ENCODE measurements around the gene CNEP1R1. TPM values are rescaled to one million over a fixed set of nuclear protein-coding genes. Genes with fewer than 3 reads are reported as not detected.

CNEP1R1 gene
- total and polyA plus RNA-seq, 3 donors from 2014 or later = 39.7 to 64.1 (median 51.5) TPM

- Histone ChIP-seq H3K27ac (no peak overlapping the region), H3K27me3 (no peaks in the 10 kb centered on the region), H3K9me3 (no peaks in the 10 kb centered on the region), H3K4me1 (no peaks in the 10 kb centered on the region), H3K36me3 (ENCODE audit: low read depth, missing control alignments) (no peaks in the 10 kb centered on the region), H3K4me3 (no peak overlapping the region)
- intact Hi-C loops (cut with DNase I; ENCODE audit: low total_unique reads) = no loop called here
- DNase-seq = no peak
- whole genome bisulfite sequencing, 2 donors = 58 to 76% methylated on average over 17 of the region's 17 CpGs
- TF ChIP-seq POLR2A (IDR thresholded peaks at IDR 0.05) (no peak), CTCF (IDR thresholded peaks at IDR 0.05) (no peak)
Observed at GRCh38 chr16:49986351-49987124, 38.5 kb upstream of the CNEP1R1 start.

- intact Hi-C loops (cut with DNase I; ENCODE audit: low total_unique reads) = no loop called here
Observed at GRCh38 chr16:49987381-49987780, 37.6 kb upstream of the CNEP1R1 start.

GRCh38 chr16:49992825-49993224 is 32.2 kb upstream of the CNEP1R1 start:
- H3K27me3 ChIP-seq = no peaks in the 10 kb centered on the region
- 85 to 95% methylated on average over 8 of the region's 8 CpGs for WGBS, 2 donors
- intact Hi-C loops (cut with DNase I; ENCODE audit: low total_unique reads) = no loop called here
- H3K4me1 ChIP-seq = no peaks in the 10 kb centered on the region
- no peak for DNase-seq
- no peak overlapping the region for H3K27ac ChIP-seq
- no peaks in the 10 kb centered on the region for H3K9me3 ChIP-seq
- no peaks in the 10 kb centered on the region for H3K36me3 ChIP-seq (ENCODE audit: low read depth, missing control alignments)
- TF ChIP-seq POLR2A (IDR thresholded peaks at IDR 0.05) (no peak), CTCF (IDR thresholded peaks at IDR 0.05) (no peak)
- no peak overlapping the region for H3K4me3 ChIP-seq

More at GRCh38 chr16:49987381-49987780, 37.6 kb upstream of the CNEP1R1 start:
- DNase-seq = no peak
- no peak overlapping the region for H3K4me3 ChIP-seq
- no peaks in the 10 kb centered on the region for H3K36me3 ChIP-seq (ENCODE audit: low read depth, missing control alignments)
- TF ChIP-seq POLR2A (IDR thresholded peaks at IDR 0.05) (no peak), CTCF (IDR thresholded peaks at IDR 0.05) (no peak)
- H3K9me3 ChIP-seq = no peaks in the 10 kb centered on the region
- WGBS, 2 donors = 88 to 91% methylated on average over 5 of the region's 5 CpGs
- H3K4me1 ChIP-seq = no peaks in the 10 kb centered on the region
- H3K27me3 ChIP-seq = no peaks in the 10 kb centered on the region
- no peak overlapping the region for H3K27ac ChIP-seq

GRCh38 chr16:49993579-49993978 is 31.4 kb upstream of the CNEP1R1 start:
- Histone ChIP-seq H3K4me1 (no peaks in the 10 kb centered on the region), H3K4me3 (no peak overlapping the region), H3K36me3 (ENCODE audit: low read depth, missing control alignments) (no peaks in the 10 kb centered on the region), H3K27me3 (no peaks in the 10 kb centered on the region), H3K9me3 (no peaks in the 10 kb centered on the region), H3K27ac (no peak overlapping the region)
- 69 to 95% methylated on average over 1 of the region's 1 CpG for WGBS, 2 donors
- DNase-seq = no peak
- intact Hi-C loops (cut with DNase I; ENCODE audit: low total_unique reads) = no loop called here
- TF ChIP-seq CTCF (IDR thresholded peaks at IDR 0.05) = no peak
- no peak for TF ChIP-seq POLR2A (IDR thresholded peaks at IDR 0.05)

- 32 to 36% methylated on average over 1 of the region's 1 CpG for WGBS, 2 donors
- intact Hi-C loops (cut with DNase I; ENCODE audit: low total_unique reads) = no loop called here
Observed at GRCh38 chr16:49994006-49994405, 31.0 kb upstream of the CNEP1R1 start.

More at GRCh38 chr16:49994006-49994405, 31.0 kb upstream of the CNEP1R1 start:
- no peak for DNase-seq
- no peak overlapping the region for H3K27ac ChIP-seq
- H3K4me1 ChIP-seq = no peaks in the 10 kb centered on the region
- no peaks in the 10 kb centered on the region for H3K36me3 ChIP-seq (ENCODE audit: low read depth, missing control alignments)
- no peaks in the 10 kb centered on the region for H3K27me3 ChIP-seq
- no peak overlapping the region for H3K4me3 ChIP-seq
- no peaks in the 10 kb centered on the region for H3K9me3 ChIP-seq
- TF ChIP-seq POLR2A (IDR thresholded peaks at IDR 0.05) (no peak), CTCF (IDR thresholded peaks at IDR 0.05) (no peak)
